Vagina (tissue), 2 donors: ENCODE data around the gene PRR13.

Source experiments
- CTCF ChIP-seq, 3 experiments: fragments of 450-650 bp in 2 of 3; fragments of 200-600 bp in 1 of 3; sonication (generic) in 1 of 3; IDR thresholded peaks; one replicate each; pipeline ENCODE4 v1.5.1; 2017 to 2019; ENCODE audit warnings: antibody characterized with exemption in 3 of 3, mild to moderate bottlenecking in 2 of 3, moderate library complexity in 2 of 3
- POLR2A ChIP-seq, 2 donors: fragments of 450-650 bp; IDR thresholded peaks; one replicate each; pipeline ENCODE4 v1.6.1; 2017; ENCODE audit warnings: antibody characterized with exemption in 2 of 2, mild to moderate bottlenecking in 2 of 2, moderate library complexity in 2 of 2

GRCh38 chr12:53430116-53430515 lies 11.4 kb upstream of the PRR13 start:
- TF ChIP-seq POLR2A (IDR thresholded peaks at IDR 0.05) (no peak), CTCF (IDR thresholded peaks at IDR 0.05) (no peak)
